ENCODE data around the gene ATG4A. TPM values are rescaled to one million over a fixed set of nuclear protein-coding genes. Genes with fewer than 3 reads are reported as not detected.

ATG4A gene, protein sequence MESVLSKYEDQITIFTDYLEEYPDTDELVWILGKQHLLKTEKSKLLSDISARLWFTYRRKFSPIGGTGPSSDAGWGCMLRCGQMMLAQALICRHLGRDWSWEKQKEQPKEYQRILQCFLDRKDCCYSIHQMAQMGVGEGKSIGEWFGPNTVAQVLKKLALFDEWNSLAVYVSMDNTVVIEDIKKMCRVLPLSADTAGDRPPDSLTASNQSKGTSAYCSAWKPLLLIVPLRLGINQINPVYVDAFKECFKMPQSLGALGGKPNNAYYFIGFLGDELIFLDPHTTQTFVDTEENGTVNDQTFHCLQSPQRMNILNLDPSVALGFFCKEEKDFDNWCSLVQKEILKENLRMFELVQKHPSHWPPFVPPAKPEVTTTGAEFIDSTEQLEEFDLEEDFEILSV
- total RNA-seq, result 17.4 TPM
- long read RNA-seq, transcript ATG4A-203 (13 exons, 2,315 nt), result major isoform, 17 of 23 reads
- long read RNA-seq, partial matches to known transcripts, result 0 of 23 reads
- long read RNA-seq, other reads (novel, unspliced or antisense), result 3 of 23 reads

DNA sequence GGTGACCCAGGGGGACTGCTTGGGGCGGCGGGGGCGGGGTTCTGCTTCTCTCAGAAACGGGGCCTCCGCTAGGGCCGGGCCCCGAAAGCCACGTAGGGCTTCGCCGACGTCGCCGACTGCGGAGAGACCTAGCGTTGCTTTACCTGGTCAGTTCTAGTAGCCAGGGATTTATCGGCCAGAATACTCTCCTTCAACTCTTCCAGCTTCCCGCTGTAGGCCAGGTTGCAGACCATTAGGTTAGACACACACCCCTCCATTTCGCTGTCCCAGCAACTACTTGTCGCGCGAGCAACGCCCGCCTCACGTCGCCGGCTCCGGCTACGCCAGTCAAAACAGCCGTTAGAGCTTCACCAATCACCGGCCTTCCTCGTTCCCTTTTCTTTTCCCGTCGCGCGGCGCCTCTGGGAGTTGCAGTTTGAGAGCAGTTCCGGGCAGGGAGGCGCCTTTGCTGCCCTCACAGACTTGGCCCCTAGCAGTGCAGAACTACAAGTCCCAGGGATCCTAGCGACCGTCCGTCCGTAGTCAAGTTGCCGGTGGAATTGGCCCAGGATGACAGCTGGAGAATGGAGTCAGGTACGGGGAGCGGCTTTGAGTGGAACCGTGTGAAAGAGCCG, at the start of gene ATG4A, which contains the start of gene PSMD10:
Gene ATG4A, plus strand, starts transcription at position 515 of the 614 bp plus-strand sequence. Its CDS starts 49 bp downstream, at position 564.
Gene PSMD10, minus strand, starts transcription at position 279 of the 614 bp plus-strand sequence. Its CDS starts 22 bp downstream, at position 257.
- H3K27ac ChIP-seq, result peak within 1 kb of the TSS; percentile 85
- peak; percentile 95 for DNase-seq
- H3K4me1 ChIP-seq, result peaks cover 13% of the 10 kb centered on the region
- TF ChIP-seq, protein P1, sequence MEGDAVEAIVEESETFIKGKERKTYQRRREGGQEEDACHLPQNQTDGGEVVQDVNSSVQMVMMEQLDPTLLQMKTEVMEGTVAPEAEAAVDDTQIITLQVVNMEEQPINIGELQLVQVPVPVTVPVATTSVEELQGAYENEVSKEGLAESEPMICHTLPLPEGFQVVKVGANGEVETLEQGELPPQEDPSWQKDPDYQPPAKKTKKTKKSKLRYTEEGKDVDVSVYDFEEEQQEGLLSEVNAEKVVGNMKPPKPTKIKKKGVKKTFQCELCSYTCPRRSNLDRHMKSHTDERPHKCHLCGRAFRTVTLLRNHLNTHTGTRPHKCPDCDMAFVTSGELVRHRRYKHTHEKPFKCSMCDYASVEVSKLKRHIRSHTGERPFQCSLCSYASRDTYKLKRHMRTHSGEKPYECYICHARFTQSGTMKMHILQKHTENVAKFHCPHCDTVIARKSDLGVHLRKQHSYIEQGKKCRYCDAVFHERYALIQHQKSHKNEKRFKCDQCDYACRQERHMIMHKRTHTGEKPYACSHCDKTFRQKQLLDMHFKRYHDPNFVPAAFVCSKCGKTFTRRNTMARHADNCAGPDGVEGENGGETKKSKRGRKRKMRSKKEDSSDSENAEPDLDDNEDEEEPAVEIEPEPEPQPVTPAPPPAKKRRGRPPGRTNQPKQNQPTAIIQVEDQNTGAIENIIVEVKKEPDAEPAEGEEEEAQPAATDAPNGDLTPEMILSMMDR (IDR thresholded peaks at IDR 0.05), result no peak
- H3K9me3 ChIP-seq, result no peaks in the 10 kb centered on the region
- peaks cover 16% of the 10 kb centered on the region for H3K36me3 ChIP-seq
- H3K4me3 ChIP-seq, result peak within 1 kb of the TSS; percentile 70
- intact Hi-C loops (cut with DNase I), result no loop called here
- peak; percentile 99 for ATAC-seq
- H3K27me3 ChIP-seq (ENCODE audit: low read depth), result no peaks in the 10 kb centered on the region

DNA sequence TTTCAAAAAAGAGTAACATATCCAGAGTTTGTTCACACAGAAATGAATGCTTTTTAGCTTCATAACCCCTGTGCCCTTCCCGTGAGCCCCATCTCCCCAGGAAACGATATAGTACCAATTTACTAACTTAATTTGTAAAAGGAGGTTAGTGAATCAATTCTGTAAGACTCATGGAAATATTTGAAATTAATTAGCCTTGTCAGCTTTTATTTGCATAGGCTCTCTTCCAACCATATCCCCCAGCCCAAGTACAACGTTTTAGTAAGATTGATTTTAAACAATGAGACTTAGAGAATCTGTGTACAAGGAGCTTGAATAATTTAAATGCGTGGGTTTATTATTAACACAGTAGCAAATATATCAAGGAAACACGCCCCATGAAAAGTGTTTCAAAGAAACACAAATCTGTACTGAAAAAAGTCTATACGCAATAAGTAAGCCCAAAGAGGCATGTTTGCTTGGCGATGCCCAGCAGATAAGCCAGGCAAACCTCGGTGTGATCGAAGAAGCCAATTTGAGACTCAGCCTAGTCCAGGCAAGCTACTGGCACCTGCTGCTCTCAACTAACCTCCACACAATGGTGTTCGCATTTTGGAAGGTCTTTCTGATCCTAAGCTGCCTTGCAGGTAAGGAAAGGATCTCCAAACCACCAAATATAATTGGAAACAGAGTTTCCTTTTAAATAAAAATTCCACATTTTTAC, 46.9 kb upstream of the ATG4A start, which contains the start of gene VSIG1:
Gene VSIG1, plus strand, starts transcription at position 512 of the 703 bp plus-strand sequence. Its CDS starts 66 bp downstream, at position 578.
- intact Hi-C loops (cut with DNase I), result no loop called here
- TF ChIP-seq, protein P1 (IDR thresholded peaks at IDR 0.05), result no peak
- ATAC-seq (no peak), DNase-seq (no peak)
- Histone ChIP-seq H3K27ac (no peak within 1 kb of the TSS), H3K4me1 (no peaks in the 10 kb centered on the region), H3K4me3 (no peak within 1 kb of the TSS), H3K27me3 (ENCODE audit: low read depth) (no peaks in the 10 kb centered on the region), H3K36me3 (no peaks in the 10 kb centered on the region), H3K9me3 (no peaks in the 10 kb centered on the region)

DNA sequence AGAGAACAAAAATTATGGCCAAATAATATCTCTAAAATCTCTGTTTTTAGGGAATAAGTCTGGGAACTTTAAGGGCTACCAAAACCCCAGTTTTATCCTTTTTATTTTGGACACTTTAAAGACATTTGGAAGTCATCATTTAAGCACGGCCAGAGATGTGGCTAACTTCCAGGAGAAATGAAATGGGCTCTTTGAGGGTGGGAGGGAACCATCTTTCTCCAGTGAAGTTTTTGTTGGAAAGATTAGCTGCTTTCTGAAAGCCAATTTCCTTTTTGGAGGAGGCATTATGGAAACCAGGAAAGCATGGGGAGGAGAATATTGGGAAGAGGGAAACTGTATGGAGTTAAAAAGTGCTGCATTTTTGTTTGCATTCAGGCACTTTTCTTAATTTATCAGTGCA, 41.9 kb upstream of the ATG4A start:
- Histone ChIP-seq H3K27me3 (ENCODE audit: low read depth) (no peaks in the 10 kb centered on the region), H3K27ac (no peak overlapping the region), H3K4me3 (no peak overlapping the region), H3K9me3 (no peaks in the 10 kb centered on the region), H3K36me3 (no peaks in the 10 kb centered on the region), H3K4me1 (no peaks in the 10 kb centered on the region)
- TF ChIP-seq, protein P1 (IDR thresholded peaks at IDR 0.05), result no peak
- DNase-seq (no peak), ATAC-seq (no peak)
- intact Hi-C loops (cut with DNase I), result no loop called here

DNA sequence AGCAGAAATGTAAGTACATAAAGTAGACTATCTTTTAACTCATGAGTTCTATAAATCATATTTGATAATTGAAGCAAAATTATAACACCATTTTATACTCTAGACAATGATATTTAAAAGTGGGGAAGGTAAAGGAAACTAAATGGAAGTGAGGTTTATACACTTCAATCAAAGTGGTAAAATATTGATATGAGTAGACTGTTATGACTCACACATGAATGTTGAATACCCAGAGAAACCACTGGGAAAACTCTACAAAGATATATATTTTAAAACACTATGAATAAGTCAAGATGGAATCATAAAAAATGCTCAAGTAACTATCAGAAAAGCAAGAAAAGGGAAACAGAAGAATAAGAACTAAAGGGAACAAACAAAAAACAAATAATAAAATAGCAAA, 38.4 kb upstream of the ATG4A start:
- Histone ChIP-seq H3K4me1 (no peaks in the 10 kb centered on the region), H3K27ac (no peak overlapping the region), H3K27me3 (ENCODE audit: low read depth) (no peaks in the 10 kb centered on the region), H3K36me3 (no peaks in the 10 kb centered on the region), H3K4me3 (no peak overlapping the region), H3K9me3 (no peaks in the 10 kb centered on the region)
- ATAC-seq (no peak), DNase-seq (no peak)
- TF ChIP-seq, protein P1 (IDR thresholded peaks at IDR 0.05), result no peak
- intact Hi-C loops (cut with DNase I), result no loop called here

DNA sequence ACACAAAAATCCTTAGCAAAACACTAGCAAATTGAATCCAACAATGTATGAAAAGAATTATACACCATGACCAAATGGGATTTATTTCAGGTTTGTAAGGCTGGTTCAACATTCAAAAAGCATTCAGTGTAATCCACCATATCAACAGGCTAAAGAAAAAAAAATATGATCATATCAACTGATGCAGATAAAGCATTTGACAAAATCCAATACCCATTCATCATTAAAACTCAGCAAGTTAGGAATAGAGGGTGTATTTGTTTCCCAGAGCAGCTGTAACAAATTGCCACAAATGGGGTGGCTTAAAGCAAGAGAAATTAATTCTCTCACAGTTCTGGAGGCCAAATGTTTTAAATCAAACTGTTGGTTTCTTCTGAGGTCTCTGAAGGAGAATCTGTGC, 36.0 kb upstream of the ATG4A start:
- Histone ChIP-seq H3K36me3 (no peaks in the 10 kb centered on the region), H3K4me3 (no peak overlapping the region), H3K9me3 (no peaks in the 10 kb centered on the region), H3K4me1 (no peaks in the 10 kb centered on the region), H3K27ac (no peak overlapping the region), H3K27me3 (ENCODE audit: low read depth) (no peaks in the 10 kb centered on the region)
- DNase-seq (no peak), ATAC-seq (no peak)
- intact Hi-C loops (cut with DNase I), result no loop called here
- TF ChIP-seq, protein P1 (IDR thresholded peaks at IDR 0.05), result no peak
